CD4-positive, alpha-beta memory T cell (primary cell): ENCODE data around the gene SLC26A8. TPM values are rescaled to one million over a fixed set of nuclear protein-coding genes. Genes with fewer than 3 reads are reported as not detected.
A peak's percentile ranks its signal among the peaks of the same experiment; 100 is the strongest.

ENCODE experiments used
- CTCF ChIA-PET: fragments of 350-600 bp; sonication (Branson Sonifier 250); formaldehyde crosslinking; loops from one replicate; lab custom pipeline; 2021; ENCODE audit warnings: inconsistent platforms; ENCODE audit not compliant: partially characterized antibody; lab: Charles Lee
- POLR2A ChIA-PET: fragments of 350-600 bp; sonication (Branson Sonifier 250); formaldehyde crosslinking; loops from one replicate; lab custom pipeline; 2021; ENCODE audit not compliant: partially characterized antibody; lab: Charles Lee
- DNase-seq, 5 donors: peaks; one replicate each; pipeline versions ENCODE4 v3.0.0 to v3.0.0-alpha.2; 2020 to 2022; ENCODE audit warnings: mixed read lengths in 1 of 5
- H3K27ac ChIP-seq: one replicate; pipeline ENCODE4 v1.7.0; 2013; ENCODE audit warnings: low read depth, low read length
- H3K27me3 ChIP-seq: 2 replicates; pipeline ENCODE4 v1.7.0; 2013; ENCODE audit warnings: mild to moderate bottlenecking, low read length, moderate library complexity; ENCODE audit not compliant: insufficient read depth
- H3K36me3 ChIP-seq: 2 replicates; pipeline ENCODE4 v1.7.0; 2013; ENCODE audit warnings: mild to moderate bottlenecking, low read length, moderate library complexity; ENCODE audit not compliant: insufficient read depth
- H3K4me1 ChIP-seq: 2 replicates; pipeline ENCODE4 v1.7.0; 2013; ENCODE audit warnings: mild to moderate bottlenecking, low read length, moderate library complexity; ENCODE audit not compliant: insufficient read depth
- H3K4me3 ChIP-seq, 2 donors: one replicate each; pipeline ENCODE4 v1.7.0; 2013; ENCODE audit warnings: low read length in 2 of 2, mild to moderate bottlenecking in 1 of 2
- H3K9me3 ChIP-seq, 2 donors: one replicate each; pipeline ENCODE4 v1.7.0; 2013; ENCODE audit warnings: low read length in 2 of 2, control low read depth in 1 of 2; ENCODE audit not compliant: control insufficient read depth in 1 of 2
- H3K27ac Mint-ChIP-seq, 7 donors: one replicate each; pipeline ENCODE4 v1.8.0; 2020 to 2021; ENCODE audit warnings: mixed read lengths in 7 of 7, mild to moderate bottlenecking in 6 of 7, inconsistent platforms in 3 of 7, moderate library complexity in 3 of 7
- H3K27me3 Mint-ChIP-seq, 2 donors: one replicate each; pipeline ENCODE4 v1.8.0; 2020 to 2021; ENCODE audit warnings: mixed read lengths in 2 of 2
- H3K36me3 Mint-ChIP-seq, 2 donors: one replicate each; pipeline ENCODE4 v1.8.0; 2020 to 2021; ENCODE audit warnings: mixed read lengths in 2 of 2, inconsistent platforms in 1 of 2, mild to moderate bottlenecking in 1 of 2
- H3K4me1 Mint-ChIP-seq, 4 donors: one replicate each; pipeline ENCODE4 v1.8.0; 2020 to 2021; ENCODE audit warnings: mixed read lengths in 4 of 4, mild to moderate bottlenecking in 1 of 4
- H3K4me3 Mint-ChIP-seq, 8 donors: one replicate each; pipeline ENCODE4 v1.8.0; 2020 to 2021; ENCODE audit warnings: mixed read lengths in 8 of 8, mild to moderate bottlenecking in 7 of 8, moderate library complexity in 6 of 8, inconsistent platforms in 3 of 8
- H3K9me3 Mint-ChIP-seq, 8 donors: one replicate each; pipeline ENCODE4 v1.8.0; 2020 to 2021; ENCODE audit warnings: mixed read lengths in 8 of 8, mild to moderate bottlenecking in 5 of 8, inconsistent platforms in 3 of 8, moderate library complexity in 1 of 8
- intact Hi-C: fragments of 100-400 bp; cut with micrococcal nuclease; formaldehyde crosslinking; loops from one replicate; pipeline ENCODE4 v1.15.1; 2023
- polyA plus RNA-seq, 2 donors: library from polyadenylated mRNA; unstranded; fragments of 300-500 nt; fragmentation: Illumina TruSeq; gene quantifications; one replicate each; pipeline ENCODE4 v1.2.3, GENCODE V29; 2021
- total RNA-seq, 2 experiments: library from RNA; stranded (reverse); gene quantifications; one replicate each; pipeline ENCODE4 v1.2.3, GENCODE V29; 2021

The SLC26A8 gene
- total and polyA plus RNA-seq, 4 experiments from 2014 or later = 0.09 TPM; not detected in 3

GRCh38 chr6:35905141-35905785 is 119.2 kb downstream of the SLC26A8 start:
- Histone ChIP-seq H3K27me3 (no peaks in the 10 kb centered on the region), H3K9me3 (no peaks in the 10 kb centered on the region), H3K4me3 (no peak overlapping the region), H3K4me1 (no peaks in the 10 kb centered on the region), H3K36me3 (no peaks in the 10 kb centered on the region), H3K27ac (no peak overlapping the region)
- Mint-ChIP-seq H3K27ac (peak overlapping the region in 1 of 7 donors; percentile 2), H3K36me3 (peaks cover 44 to 46% of the 10 kb centered on the region in 2 donors), H3K9me3 (peaks cover 0 to 23% (median 18%) of the 10 kb centered on the region in 8 donors), H3K27me3 (no peaks in the 10 kb centered on the region), H3K4me3 (no peak overlapping the region), H3K4me1 (peaks cover 7 to 24% (median 19%) of the 10 kb centered on the region in 4 donors)
- POLR2A ChIA-PET = no interaction called here
- no peak for DNase-seq
- CTCF ChIA-PET = interaction anchor here (1.1 kb wide), 1 partner anchor 190 kb away, joined by 3 read pairs; no protein-coding TSS in a partner anchor
- intact Hi-C loops = no loop called here

- no peak overlapping the region for H3K4me3 ChIP-seq
- H3K4me1 Mint-ChIP-seq = peaks cover 13 to 24% (median 20%) of the 10 kb centered on the region in 4 donors
- no peak overlapping the region for H3K27ac ChIP-seq
- H3K36me3 Mint-ChIP-seq = peaks cover 40 to 43% of the 10 kb centered on the region in 2 donors
- ChIA-PET CTCF (interaction anchor here (0.7 kb wide), 1 partner anchor 19 kb away, joined by 3 read pairs; no protein-coding TSS in a partner anchor), POLR2A (no interaction called here)
- no peak for DNase-seq
- no peaks in the 10 kb centered on the region for H3K9me3 ChIP-seq
- intact Hi-C loops = no loop called here
- H3K27ac Mint-ChIP-seq = peak overlapping the region in 1 of 7 donors; percentile 27
- H3K4me1 ChIP-seq = no peaks in the 10 kb centered on the region
- no peaks in the 10 kb centered on the region for H3K36me3 ChIP-seq
- H3K9me3 Mint-ChIP-seq = peaks cover 0 to 8% (median 7%) of the 10 kb centered on the region in 8 donors
- no peak overlapping the region for H3K4me3 Mint-ChIP-seq
- H3K27me3 ChIP-seq = no peaks in the 10 kb centered on the region
- H3K27me3 Mint-ChIP-seq = no peaks in the 10 kb centered on the region
Measured at GRCh38 chr6:35903679-35904078, 120.8 kb downstream of the SLC26A8 start.

- DNase-seq = no peak
- Histone ChIP-seq H3K27me3 (no peaks in the 10 kb centered on the region), H3K4me3 (no peak overlapping the region), H3K27ac (no peak overlapping the region), H3K36me3 (no peaks in the 10 kb centered on the region), H3K4me1 (no peaks in the 10 kb centered on the region), H3K9me3 (no peaks in the 10 kb centered on the region)
- Mint-ChIP-seq H3K4me3 (no peak overlapping the region), H3K27ac (peak overlapping the region in 1 of 7 donors; percentile 39), H3K9me3 (no peaks in the 10 kb centered on the region), H3K27me3 (no peaks in the 10 kb centered on the region), H3K36me3 (peaks cover 34 to 37% of the 10 kb centered on the region in 2 donors), H3K4me1 (peaks cover 17 to 23% (median 19%) of the 10 kb centered on the region in 4 donors)
- ChIA-PET CTCF (no interaction called here), POLR2A (no interaction called here)
- intact Hi-C loops = no loop called here
Measured at GRCh38 chr6:35900448-35900847, 124.0 kb downstream of the SLC26A8 start.

- no peaks in the 10 kb centered on the region for H3K4me1 ChIP-seq
- CTCF ChIA-PET = no interaction called here
Measured at GRCh38 chr6:35898003-35898402, 126.4 kb downstream of the SLC26A8 start.

GRCh38 chr6:35897486-35897885 is 127.0 kb downstream of the SLC26A8 start:
- H3K4me1 ChIP-seq = no peaks in the 10 kb centered on the region
- H3K4me1 Mint-ChIP-seq = peaks cover 24 to 34% (median 27%) of the 10 kb centered on the region in 4 donors
- no peaks in the 10 kb centered on the region for H3K27me3 Mint-ChIP-seq
- no peak overlapping the region for H3K4me3 Mint-ChIP-seq
- H3K36me3 Mint-ChIP-seq = peaks cover 26 to 39% of the 10 kb centered on the region in 2 donors
- H3K27me3 ChIP-seq = no peaks in the 10 kb centered on the region
- no peaks in the 10 kb centered on the region for H3K36me3 ChIP-seq
- no peak overlapping the region for H3K27ac Mint-ChIP-seq
- H3K9me3 Mint-ChIP-seq = no peaks in the 10 kb centered on the region
- no peak overlapping the region for H3K4me3 ChIP-seq
- intact Hi-C loops = no loop called here
- no peak for DNase-seq
- H3K27ac ChIP-seq = no peak overlapping the region
- H3K9me3 ChIP-seq = no peaks in the 10 kb centered on the region
- ChIA-PET POLR2A (no interaction called here), CTCF (no interaction called here)

More at GRCh38 chr6:35898003-35898402, 126.4 kb downstream of the SLC26A8 start:
- peaks cover 25 to 33% (median 26%) of the 10 kb centered on the region in 4 donors for H3K4me1 Mint-ChIP-seq
- H3K27ac Mint-ChIP-seq = no peak overlapping the region
- no peaks in the 10 kb centered on the region for H3K9me3 Mint-ChIP-seq
- H3K27me3 Mint-ChIP-seq = no peaks in the 10 kb centered on the region
- POLR2A ChIA-PET = interaction anchor here (0.6 kb wide), 1 partner anchor 474 kb away, joined by 3 read pairs; no protein-coding TSS in a partner anchor
- Histone ChIP-seq H3K9me3 (no peaks in the 10 kb centered on the region), H3K4me3 (no peak overlapping the region), H3K36me3 (no peaks in the 10 kb centered on the region), H3K27ac (no peak overlapping the region), H3K27me3 (no peaks in the 10 kb centered on the region)
- intact Hi-C loops = no loop called here
- peaks cover 29 to 35% of the 10 kb centered on the region in 2 donors for H3K36me3 Mint-ChIP-seq
- no peak for DNase-seq
- H3K4me3 Mint-ChIP-seq = no peak overlapping the region

- intact Hi-C loops = no loop called here
- no peak for DNase-seq
- Histone ChIP-seq H3K27me3 (no peaks in the 10 kb centered on the region), H3K4me3 (no peak overlapping the region), H3K4me1 (no peaks in the 10 kb centered on the region), H3K27ac (no peak overlapping the region), H3K36me3 (no peaks in the 10 kb centered on the region), H3K9me3 (no peaks in the 10 kb centered on the region)
- CTCF ChIA-PET = no interaction called here
- no peaks in the 10 kb centered on the region for H3K27me3 Mint-ChIP-seq
- H3K4me1 Mint-ChIP-seq = peaks cover 24 to 34% (median 27%) of the 10 kb centered on the region in 4 donors
- H3K36me3 Mint-ChIP-seq = peaks cover 24 to 39% of the 10 kb centered on the region in 2 donors
- no peak overlapping the region for H3K4me3 Mint-ChIP-seq
- H3K27ac Mint-ChIP-seq = no peak overlapping the region
- H3K9me3 Mint-ChIP-seq = no peaks in the 10 kb centered on the region
- POLR2A ChIA-PET = no interaction called here
Measured at GRCh38 chr6:35897036-35897435, 127.4 kb downstream of the SLC26A8 start.

- no peaks in the 10 kb centered on the region for H3K9me3 Mint-ChIP-seq
Measured at GRCh38 chr6:35896228-35896627, 128.2 kb downstream of the SLC26A8 start.

More at GRCh38 chr6:35896228-35896627, 128.2 kb downstream of the SLC26A8 start:
- no peak overlapping the region for H3K27ac ChIP-seq
- ChIA-PET POLR2A (no interaction called here), CTCF (no interaction called here)
- Mint-ChIP-seq H3K27me3 (no peaks in the 10 kb centered on the region), H3K4me1 (peaks cover 24 to 34% (median 27%) of the 10 kb centered on the region in 4 donors), H3K36me3 (peaks cover 25 to 34% of the 10 kb centered on the region in 2 donors), H3K4me3 (no peak overlapping the region), H3K27ac (peak overlapping the region in 2 of 7 donors; percentile 7 to 42)
- intact Hi-C loops = no loop called here
- no peaks in the 10 kb centered on the region for H3K4me1 ChIP-seq
- no peak for DNase-seq
- H3K27me3 ChIP-seq = no peaks in the 10 kb centered on the region
- H3K9me3 ChIP-seq = no peaks in the 10 kb centered on the region
- no peaks in the 10 kb centered on the region for H3K36me3 ChIP-seq
- no peak overlapping the region for H3K4me3 ChIP-seq
